Stimulated activated CD4-positive, alpha-beta T cell treated with anti-CD3 and anti-CD28 coated beads, Interleukin-15, amount 100 ng/mL, for 1 hour (primary cell): Measurements from ENCODE around the gene ZNF578.
"Not testable (repeated sequence)": the region's sequence is repeated elsewhere in the genome, so short reads cannot be mapped to it uniquely, and the experiment has no call there.

ENCODE experiments used
- DNase-seq, 2 donors: peaks; one replicate each; pipeline ENCODE4 v3.0.0-alpha.2; 2020; ENCODE audit warnings: low read depth in 1 of 2, low spot score in 1 of 2

Gene ZNF578

DNA sequence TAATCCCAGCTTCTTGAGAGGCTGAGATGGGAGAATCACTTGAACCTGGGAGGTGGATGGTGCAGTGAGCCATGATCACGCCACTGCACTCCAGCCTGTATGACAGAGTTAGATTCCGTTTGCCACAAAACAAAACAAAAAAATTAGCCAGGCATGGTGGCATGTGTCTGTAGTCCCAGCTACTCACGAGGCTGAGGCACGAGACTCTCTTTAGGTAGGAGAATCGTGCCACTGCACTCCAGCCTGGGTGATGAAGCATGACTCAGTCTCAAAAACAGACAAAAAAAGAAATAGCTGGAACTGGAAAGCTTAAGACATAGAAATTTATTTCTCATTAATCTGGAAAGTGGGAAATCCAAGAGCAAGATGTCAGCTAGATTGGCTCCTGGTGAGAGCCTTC, 53.9 kb downstream of the ZNF578 start:
- DNase-seq, result no peak

DNA sequence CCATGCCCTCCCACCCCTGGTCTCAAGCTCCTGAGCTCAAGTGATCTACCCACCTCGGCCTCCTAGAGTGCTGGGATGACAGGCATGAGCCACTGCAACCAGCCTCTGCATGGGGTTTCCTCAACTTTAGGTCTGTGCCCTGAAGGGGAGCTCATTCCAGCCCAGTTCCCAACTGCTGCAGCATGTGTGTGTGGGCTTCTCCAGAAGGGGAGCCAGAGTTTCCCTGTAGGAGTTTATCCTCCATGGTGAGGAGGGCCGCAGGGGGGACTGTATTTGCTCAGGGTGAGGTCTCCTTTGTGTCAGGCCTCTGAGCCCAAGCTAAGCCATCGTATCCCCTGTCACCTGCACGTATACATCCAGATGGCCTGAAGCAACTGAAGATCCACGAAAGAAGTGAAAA, 62.8 kb downstream of the ZNF578 start:
- no peak for DNase-seq

DNA sequence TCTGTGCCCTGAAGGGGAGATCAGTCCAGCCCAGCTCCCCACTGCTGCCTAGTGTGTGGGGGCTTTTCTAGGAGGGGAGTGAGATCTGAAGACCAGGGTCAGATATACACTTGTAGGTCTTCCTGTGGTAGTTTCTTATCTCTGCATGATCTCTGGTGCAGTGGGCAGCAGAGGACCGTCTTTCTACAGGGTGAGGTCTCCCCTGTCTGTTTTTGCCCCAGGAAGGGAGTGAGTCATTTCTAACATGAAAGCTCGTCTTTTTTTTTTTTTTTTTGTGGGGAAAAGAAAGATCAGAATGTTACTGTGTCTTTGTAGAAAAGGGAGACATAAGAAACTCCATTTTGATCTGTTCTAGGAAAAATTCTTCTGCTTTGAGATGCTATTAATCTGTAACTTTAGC, 65.3 kb downstream of the ZNF578 start:
- no peak for DNase-seq

DNA sequence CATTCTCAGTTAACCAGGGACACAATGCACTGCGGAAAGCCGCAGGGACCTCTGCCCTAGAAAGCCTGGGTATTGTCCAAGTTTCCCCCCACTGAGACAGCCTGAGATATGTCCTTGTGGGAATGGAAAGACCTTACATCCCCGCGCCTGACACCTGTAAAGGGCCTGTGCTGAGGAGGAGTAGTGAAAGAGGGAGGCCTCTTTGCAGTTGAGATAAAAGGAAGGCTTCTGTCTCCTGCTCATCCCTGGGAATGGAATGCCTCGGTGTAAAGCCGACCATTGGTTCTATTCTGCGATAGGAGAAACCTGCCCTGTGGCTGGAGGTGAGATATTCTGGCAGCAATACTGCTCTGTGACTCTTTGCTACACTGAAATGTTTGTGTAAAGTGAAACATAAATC, 65.8 kb downstream of the ZNF578 start:
- DNase-seq, result not testable (repeated sequence)

DNA sequence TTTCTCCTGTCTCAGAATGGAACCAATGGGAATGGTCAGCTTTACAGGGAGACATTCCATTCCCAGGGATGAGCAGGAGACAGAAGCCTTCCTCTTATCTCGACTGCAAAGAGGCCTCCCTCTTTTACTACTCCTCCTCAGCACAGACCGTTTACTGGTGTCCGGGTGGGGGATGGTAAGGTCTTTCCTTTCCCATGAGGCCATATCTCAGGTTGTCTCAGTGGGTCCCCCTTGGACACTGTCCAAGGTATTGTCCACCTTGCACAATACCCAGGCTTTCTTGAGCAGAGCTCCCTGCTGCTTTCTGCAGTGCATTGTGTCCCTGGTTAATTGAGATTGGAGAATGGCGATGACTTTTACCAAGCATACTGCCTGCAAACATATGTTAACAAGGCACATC, 66.7 kb downstream of the ZNF578 start:
- DNase-seq, result no peak

DNA sequence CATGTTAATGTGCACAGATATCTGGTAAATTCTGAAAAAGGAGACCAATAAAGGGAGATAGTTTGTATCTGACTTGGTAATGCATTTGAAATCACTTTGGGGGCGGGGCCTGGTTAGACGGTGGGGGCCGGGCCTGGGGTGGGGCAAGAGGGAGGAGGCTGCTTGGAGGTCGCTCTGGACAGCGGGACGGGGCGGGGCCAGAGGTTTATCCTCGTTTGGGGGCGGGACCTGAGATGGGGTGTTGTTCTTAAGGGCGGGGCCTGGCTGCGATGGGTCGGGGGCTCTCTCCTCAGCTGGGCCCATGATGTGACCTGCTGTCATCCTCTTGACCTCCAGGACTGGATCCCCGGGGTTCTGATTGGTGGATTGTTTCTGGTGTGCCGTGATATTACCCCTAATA, 69.2 kb downstream of the ZNF578 start:
- DNase-seq, result no peak

DNA sequence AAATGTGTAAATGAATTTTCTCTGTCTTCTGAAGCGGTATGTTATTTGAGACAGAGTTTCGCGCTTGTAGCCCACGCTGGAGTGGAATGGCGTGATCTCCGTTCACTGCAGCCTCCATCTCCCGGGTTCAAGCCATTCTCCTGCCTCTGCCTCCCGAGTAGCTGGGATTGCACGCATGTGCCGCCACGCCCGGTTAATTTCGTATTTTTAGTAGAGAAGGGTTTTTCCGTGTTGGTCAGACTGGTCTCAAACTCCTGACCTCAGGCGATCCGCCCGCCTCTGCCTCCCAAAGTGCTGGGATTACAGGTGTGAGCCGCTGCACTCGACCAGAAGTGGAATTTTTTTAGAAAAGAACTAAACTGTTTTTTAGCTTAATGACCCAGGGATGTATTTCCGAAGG, 70.7 kb downstream of the ZNF578 start:
- no peak for DNase-seq

DNA sequence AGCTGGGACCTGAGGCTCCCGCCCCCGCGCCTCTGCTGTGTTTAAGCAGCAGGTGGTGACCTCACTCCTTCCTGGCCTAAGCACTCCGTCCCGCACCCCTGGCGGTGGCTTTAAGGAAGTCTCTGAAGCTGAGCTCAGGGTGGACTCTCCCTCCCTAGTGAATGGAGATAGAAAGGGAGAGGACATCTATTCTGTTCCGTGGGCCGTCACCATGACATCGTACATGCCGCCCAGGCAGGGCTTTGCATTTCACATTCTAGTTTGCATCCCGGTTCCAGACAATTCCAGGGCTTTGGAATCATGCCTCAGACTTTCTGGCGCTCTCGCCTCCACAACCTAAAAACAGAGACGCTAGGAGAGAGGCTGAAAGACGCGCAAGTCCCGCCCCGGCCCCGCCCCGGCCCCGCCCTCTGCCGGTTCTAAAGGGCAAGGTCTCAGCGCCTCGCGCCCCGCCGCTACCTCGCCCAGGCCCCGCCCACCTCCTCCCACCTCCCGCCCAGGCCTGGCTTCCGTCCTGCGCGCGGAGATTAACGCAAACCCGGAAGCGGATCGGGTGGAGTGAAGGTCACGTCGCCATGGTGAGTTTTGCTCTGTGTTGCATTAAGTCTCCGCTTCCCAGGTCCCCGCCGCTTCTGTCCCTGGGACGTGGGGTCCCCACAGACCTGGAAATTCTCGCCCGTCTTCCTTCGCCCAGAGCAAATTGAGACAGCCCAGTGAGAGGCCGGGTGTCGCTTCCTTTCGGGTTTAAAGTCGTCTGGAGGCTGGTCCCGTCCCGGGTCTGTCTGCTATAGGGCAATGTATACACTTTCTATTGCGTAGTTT, 74.0 kb downstream of the ZNF578 start, which contains the start of gene ZNF808:
ZNF808 (plus strand) TSS at position 535 of the 822 bp plus-strand sequence. CDS start 15,617 bp downstream, outside the sequence.
- peak; percentile 97 to 99 for DNase-seq

DNA sequence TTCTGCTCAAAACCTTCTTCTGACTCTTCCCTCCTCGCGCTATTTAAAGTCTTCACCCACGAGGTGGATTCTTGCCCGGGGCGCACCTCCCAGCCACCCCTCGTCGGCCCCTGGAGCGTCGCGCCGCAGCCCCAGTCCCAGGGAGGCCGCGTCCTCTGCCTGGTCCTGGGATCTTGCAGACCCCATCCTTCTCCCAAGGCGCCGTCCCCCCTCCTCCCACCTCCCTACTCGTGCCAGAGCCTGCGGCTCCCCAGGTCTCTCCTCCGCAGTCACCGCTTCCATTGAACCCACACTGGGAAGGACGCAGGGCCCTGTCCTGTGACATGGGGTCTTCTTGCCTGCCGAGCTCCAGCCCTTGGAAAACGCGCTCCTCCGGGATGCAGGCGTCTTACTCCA, 74.6 kb downstream of the ZNF578 start:
- DNase-seq, result no peak

DNA sequence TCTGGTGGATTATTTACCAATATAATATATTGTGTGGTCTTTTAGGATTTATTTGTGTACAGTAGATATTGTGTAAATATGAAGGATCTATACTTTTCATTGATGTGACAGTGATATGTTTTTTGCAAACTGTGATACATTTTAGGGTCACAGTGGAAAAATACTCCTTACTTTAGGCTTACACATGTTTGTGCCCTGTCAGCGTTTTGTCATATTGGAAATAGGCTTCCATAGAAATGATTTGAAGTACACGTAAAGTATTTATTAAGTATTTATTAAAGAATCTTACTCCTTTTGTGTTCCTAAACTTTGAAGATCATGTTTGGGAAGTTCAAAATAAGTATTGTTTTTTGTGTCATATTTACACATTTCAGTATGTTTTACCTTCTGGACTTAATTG, 79.1 kb downstream of the ZNF578 start:
- no peak for DNase-seq

DNA sequence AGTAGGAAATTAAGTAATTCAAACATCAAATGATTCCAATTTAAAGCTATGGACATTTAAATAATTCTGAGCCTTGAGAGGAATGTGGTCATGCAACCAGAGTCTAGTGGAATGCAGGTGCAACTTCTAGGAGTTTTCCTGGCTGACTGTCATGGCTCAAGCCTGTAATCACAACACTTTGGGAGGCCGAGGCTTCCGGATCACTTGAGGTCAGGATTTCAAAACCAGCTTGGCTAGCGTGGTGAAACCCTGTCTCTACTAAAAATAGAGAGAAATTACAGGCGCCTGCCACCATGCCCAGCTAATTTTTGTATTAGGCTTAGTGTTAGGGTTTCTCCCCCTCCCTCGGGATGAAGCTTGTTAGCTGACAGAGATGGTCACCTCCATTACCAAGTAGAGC, 80.5 kb downstream of the ZNF578 start:
- DNase-seq, result no peak

DNA sequence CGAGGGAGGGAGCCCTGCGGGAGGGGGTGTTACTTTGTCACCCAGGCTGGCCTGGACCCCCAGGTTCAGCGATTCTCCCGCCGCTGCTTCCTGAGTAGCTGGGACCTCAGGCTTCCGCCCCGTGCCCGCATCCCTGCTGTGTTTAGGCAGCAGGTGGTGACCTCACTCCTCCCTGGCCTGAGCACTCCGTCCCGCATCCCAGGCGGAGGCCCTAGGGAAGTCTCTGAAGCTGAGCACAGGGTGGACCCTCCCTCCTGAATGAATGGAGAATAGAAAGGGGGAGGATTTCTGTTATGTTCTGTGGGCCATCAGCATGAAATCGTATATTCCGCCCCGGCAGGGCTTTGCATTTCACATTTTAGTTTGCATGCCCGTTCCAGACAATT, 82.0 kb downstream of the ZNF578 start:
- DNase-seq, result not testable (repeated sequence)

DNA sequence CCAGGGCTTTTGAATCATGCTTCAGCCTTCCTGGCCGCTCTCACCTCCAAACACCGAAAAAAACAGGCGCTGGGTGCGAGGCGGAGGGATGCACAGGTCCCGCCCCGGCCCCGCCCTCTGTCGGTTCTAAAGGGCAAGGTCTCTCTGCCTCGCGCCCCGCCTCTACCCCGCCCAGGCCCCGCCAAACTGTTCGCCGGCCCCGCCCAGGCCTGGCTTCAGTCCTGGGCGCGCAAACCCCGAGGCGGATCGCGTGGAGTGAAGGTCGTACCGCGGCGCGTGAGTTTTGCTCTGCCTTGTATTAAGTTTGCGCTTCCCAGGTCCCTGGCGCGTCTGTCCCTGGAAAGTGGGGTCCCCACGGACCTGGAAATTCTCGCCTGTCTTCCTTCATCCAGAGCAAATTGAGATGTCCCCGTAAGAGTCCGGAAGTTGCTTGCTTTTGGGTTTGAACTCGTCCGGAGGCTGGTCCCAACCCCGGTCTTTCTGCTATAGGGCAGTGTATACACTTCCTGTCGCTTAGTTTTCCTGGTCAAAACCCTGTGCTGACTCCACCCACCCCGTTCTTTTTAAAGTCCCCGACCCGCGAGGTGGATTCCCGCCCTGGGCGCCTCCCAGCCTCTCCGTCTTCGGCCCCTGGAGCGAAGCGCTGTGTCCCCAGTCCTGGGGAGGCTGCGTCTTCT, 82.6 kb downstream of the ZNF578 start:
- peak; percentile 72 to 90 for DNase-seq

DNA sequence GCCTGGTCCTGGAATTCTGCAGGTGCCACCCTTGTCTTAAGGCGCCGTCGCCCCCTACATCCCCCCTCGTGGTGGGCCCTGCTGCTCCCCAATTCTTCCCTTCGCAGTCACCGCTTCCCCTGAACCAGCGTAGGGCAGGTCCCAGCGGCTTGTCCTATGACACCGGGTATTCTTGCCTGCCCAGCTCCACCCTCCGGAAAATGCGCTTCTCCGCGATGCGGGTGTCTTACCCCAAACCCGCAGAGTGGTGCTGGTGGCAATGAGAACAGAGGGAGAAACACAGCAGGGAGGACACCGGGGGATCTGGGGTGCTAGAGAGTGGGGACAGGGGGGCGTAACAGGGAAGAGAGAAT, 83.1 kb downstream of the ZNF578 start:
- DNase-seq, result peak in 1 of 2 donors; percentile 14

DNA sequence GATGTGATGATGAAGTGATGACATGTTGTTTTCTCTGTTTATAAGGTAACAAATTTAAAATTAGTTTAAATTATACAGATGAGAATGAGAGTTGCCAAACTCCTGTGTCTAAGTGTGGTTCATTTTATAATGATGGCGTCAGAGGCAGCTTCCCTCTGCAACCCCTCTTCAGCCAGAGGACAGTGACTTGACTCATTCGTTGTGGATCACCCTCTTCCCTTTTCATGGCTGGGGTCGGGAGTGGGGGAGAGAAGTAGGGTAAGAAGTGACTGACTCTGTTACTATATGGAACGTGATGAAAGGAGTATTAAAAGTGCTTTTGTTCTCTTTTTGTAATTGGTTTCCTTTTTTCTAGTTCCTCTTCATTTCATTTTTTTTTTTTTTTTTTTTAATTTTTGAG, 85.5 kb downstream of the ZNF578 start:
- DNase-seq, result not testable (repeated sequence)

DNA sequence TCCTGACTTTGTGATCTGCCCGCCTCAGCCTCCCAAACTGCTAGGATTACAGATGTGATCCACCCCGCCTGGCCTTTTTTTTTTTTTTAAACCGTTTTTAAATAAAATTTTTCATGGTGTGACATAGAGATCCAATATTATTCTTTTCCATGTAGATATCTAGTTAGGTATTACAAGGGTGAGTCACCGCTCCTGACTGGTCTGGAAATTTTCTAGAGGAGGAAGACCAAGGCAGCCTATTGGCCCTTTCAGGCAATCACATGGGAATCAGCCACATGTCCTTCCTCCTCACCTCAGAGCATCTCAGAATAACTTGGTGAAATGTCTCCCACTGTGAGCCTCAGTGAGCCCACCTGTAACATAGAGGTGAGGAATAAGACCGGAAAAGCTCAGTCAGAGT, 87.8 kb downstream of the ZNF578 start:
- not testable (repeated sequence) for DNase-seq

DNA sequence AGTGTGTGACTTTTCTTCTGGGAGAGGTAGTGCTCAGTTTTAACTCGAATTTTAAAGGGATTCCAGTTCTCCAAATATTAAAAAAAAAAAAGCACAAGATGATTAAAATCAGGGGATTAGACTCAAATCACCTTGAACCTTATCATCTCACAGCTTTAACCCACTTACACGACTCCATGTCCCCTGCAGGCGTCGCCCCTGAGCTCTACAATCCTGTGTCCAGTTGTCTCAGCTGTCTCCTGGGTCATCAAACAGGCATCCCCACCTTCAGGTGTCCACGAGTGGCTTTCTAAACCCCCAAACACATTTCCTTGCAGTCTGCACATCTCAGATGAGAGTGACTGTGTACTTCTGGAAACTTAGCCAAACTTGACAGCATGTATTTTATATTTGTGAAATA, 88.3 kb downstream of the ZNF578 start:
- no peak for DNase-seq

DNA sequence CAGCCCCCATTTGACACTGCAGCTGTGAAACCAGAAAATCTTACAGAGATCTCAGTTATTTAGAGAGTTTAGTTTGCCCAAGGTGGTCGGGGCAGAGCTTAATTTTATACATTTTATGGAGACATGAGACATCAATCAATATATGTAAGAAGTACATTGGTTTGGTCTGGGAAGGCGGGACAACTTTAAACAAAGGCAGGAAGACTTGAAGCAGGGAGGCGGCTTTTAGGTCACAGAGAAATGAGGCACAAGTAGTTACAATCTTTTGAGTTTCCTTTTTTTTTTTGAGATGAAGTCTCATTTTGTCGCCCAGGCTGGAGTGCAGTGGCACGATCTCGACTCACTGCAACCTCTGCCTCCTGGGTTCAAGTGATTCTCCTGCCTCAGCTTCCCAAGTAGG, 89.2 kb downstream of the ZNF578 start:
- DNase-seq, result not testable (repeated sequence)

DNA sequence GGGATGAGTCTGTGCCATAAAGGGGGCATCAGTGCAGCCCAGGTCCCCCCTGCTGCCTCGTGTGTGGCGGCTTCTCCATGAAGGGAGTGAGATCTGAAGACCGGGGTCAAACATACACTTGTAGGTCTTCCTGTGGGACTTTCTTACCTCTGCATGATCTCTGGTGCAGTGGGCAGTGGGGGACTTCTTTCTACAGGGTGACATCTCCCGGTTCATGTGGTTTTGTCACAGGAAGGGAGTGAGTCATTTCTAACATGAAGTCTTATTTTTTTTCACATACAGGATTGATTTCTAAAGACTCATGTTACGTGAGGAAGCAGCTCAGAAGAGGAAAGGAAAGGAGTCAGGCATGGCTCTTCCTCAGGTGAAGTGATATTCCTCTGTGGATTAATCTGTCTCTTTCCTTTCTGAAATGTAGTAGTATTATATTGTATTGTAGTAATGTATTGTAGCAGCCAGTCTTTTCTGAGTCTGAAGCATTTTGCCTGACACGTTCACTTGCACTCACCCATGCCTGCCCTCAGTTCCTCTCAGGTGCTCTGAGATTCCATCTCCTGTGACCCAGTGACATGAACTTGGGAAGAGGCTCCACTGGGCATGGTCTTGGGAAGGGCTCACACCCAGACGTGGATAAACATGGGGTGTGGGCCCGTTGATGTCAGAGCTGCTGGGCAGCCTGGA, 89.8 kb downstream of the ZNF578 start:
- DNase-seq, result no peak

DNA sequence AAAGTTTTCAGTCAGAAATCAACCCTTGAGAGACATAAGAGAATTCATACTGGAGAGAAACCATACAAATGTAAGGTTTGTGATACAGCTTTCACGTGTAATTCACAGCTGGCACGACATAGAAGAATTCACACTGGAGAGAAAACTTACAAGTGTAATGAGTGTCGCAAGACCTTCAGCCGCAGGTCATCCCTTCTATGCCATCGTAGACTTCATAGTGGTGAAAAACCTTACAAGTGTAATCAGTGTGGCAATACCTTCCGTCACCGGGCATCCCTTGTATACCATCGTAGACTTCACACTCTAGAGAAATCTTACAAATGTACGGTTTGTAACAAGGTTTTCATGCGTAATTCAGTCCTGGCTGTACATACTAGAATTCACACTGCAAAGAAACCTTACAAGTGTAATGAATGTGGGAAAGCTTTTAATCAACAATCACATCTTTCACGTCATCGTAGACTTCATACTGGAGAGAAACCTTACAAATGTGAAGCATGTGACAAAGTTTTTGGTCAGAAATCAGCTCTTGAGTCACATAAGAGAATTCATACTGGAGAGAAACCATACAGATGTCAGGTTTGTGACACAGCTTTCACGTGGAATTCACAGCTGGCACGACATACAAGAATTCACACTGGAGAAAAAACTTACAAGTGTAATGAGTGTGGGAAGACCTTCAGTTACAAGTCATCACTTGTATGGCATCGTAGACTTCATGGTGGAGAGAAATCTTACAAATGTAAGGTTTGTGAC, 101.0 kb downstream of the ZNF578 start:
- DNase-seq, result no peak

DNA sequence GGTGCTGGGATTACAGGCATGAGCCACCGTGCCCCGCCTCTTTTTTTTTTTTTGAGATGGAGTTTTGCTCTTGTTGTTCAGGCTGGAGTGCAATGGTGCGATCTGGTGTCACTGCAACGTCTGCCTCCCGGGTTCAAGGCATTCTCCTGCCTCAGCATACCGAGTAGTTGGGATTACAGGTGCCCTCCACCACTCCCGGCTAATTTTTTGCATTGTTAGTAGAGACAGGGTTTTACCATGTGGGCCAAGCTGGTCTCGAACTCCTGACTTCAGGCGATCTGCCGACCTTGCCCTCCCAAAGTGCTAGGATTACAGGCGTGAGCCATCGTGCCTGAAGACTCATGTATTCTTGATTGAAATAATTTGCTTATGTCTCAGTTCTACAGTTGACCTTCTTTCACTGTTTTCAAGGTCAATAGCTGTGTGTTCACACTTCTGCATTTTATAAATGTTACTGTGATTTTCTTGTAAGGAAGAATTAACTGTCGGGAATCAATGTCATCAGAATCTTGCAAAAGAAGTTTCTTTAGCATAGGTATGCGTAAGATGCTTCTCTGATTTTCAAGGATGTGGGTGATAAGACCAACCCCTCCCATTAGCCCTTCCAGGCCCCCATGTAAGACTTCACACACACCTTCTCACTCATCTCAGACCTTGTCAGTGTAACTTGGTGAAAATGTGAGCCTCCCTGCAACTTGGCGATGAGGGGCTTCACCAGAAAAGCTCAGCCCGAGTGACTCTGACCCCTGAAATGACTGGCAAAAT, 104.1 kb downstream of the ZNF578 start:
- no peak for DNase-seq
